ENCODE data around the gene HDAC9.
A peak's percentile ranks its signal among the peaks of the same experiment; 100 is the strongest.

The HDAC9 gene

DNA sequence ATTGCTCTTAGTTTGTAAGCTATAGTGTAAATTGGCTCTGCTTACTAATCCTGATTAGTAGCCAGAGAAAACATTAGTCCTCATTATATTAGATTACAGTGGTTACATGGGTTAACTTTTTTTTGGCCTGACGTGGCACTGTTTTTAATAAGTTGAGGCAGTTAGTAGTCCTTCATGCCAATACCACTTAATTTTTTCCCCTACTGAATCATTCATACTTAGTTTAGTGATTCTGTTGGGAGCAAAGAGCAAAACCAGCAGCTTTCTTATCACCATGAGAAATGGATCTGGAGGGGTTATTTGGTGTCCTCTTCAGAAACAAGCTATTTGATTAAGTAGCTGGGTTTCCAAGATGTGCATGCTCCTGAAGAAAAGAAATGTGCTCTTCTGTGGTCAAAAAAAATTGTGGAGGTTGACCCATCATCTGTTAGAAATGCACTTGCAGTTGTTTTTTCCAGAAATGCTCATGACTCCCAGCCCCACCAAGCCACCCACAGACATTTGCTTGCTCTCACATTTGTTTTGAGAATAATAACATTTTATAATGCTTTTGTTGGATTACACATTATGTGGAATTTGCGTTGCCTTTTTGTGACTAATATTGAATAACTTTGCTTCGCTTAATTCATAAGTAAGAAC lies 258.5 kb downstream of the HDAC9 start:
- ATAC-seq: no peak

DNA sequence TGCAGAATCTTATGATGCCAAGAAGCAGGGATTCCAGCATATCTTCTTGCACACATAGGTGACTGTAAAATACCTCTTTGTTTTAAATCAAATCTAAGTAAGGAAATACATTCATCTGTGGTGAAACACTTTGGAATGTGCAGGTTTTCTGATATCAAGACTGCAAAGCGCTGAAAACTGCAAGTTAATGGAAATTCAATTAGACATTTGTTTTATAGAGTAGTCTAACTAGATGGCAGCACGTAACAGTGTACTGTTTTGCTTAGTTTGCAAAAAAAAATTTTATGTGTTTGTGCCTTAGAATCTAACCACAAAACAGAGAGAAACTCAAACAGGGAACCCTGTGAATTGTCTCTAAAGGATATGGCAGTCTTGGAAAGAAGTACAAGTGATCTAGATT lies 259.2 kb downstream of the HDAC9 start:
- no peak for ATAC-seq

- ATAC-seq: no peak
These were observed 260.2 kb downstream of the HDAC9 start for GRCh38 chr7:18755793-18756192.

- no peak for ATAC-seq
These were observed 261.0 kb downstream of the HDAC9 start for GRCh38 chr7:18756378-18757050.

- ATAC-seq: no peak
These were observed 264.5 kb downstream of the HDAC9 start for GRCh38 chr7:18760046-18760445.

DNA sequence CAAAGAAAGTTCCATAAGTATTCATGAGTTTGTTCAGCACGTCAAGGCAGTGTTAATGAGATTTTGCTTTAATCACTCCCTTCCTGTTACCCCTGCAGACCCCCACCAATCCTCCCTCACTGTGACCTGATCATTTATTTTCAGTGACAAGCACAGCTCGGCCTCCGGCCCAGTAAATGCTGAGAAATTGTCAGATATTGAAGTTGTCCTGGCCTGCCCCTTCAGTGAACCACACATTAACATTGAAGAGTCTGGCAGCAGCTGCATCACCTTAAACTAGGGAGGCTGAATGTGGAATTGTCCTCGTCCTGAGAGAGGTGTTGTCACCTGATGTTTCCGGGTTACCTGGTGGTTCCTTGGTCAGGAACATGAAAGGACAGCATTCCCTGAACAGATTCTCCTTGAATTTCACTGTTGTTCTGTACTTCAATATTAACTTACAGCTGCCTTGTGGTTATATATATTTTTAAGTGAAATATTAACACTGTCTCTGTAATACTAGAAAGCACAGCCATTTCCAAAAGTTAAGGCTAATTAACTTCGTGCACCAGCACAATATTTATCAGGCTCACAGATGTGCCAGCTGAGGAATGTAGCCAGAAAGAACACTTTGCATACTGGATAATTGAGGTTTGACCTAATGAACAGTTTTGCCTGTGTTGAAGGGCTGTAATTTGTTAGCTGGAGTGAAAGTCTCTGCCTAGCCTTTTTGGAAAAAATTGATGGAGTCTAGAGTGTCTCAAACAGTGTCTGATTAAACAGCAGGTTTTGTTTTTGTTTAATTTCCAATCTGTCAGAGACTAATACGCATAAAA lies 265.3 kb downstream of the HDAC9 start:
- ATAC-seq: no peak

DNA sequence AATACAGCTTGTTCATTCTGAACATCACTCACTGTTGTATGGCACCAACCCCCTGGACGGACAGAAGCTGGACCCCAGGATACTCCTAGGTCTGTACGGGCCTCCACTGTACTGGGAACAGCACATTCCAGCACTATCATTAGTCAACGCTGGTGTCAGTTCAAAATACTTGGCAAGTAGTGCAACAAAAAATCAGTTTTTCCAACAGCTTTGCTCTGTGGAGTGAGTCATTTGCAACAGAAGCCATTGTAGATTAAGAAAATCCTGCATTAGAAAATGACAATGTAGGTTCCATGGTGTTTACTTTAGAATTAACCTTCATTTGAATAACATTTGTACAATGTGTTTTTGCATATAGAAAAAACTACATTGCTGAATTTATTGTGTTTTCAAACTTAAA lies 266.6 kb downstream of the HDAC9 start:
- no peak for ATAC-seq

- ATAC-seq: no peak
These were observed 272.7 kb downstream of the HDAC9 start for GRCh38 chr7:18768256-18768655.

- ATAC-seq: no peak
These were observed 274.7 kb downstream of the HDAC9 start for GRCh38 chr7:18770154-18770811.

DNA sequence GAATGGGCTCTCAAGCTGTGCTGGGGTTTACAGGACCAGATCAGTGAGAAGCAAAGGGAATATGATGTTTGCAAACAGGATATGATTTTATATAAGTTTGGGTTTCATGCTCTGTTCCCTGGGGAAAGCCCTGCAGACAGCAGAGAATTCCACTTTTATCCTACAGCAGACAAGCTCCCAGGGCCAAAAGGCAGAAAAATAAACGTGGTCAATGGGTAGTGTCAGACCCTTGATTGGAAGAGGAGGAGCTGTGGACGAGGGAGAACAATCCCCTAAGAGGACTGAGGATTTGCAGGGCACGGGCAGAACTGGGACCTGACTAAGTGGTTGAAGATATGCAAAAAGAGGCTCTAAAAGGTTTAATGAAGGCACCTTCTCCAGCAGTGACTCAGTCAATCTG lies 275.3 kb downstream of the HDAC9 start:
- ATAC-seq: no peak

DNA sequence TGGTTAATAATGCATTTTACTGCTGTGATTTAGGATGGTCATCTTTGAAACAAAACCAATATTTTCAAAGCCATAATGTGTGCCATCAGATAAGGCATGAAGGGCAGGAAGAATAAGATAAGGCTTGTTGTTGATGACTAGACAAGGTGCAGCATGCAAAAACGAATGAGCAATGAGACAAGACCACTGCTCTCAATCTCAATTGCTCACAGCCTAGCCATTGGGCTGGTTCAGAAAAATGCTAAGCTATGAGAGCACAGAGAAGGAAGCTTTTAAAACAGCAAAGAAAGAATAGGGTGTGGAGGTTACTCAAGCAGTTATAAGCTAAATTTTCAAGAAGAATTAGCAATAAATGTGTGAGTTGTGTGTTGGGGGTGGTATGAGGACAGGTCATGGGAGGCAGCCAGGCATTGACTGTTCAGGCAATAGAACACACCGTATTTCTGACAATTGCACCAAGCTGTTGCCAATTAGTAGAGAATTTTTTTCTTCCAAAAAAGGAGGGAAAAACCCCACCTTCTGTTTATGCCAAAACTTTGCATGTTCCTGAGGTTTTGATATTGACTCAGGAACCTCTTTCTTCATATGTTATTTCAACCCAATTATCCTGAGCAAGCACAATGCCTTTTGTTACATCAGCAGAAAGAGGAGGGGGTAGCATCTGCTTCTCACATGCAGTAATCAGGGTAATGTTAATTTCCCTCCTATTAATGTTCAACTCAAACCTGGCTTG lies 276.5 kb downstream of the HDAC9 start:
- no peak for ATAC-seq

GRCh38 chr7:18772567-18772965 lies 277.0 kb downstream of the HDAC9 start:
- ATAC-seq: no peak

- no peak for ATAC-seq
These were observed 281.8 kb downstream of the HDAC9 start for GRCh38 chr7:18777314-18777713.

- no peak for ATAC-seq
These were observed 283.0 kb downstream of the HDAC9 start for GRCh38 chr7:18778594-18778993.

DNA sequence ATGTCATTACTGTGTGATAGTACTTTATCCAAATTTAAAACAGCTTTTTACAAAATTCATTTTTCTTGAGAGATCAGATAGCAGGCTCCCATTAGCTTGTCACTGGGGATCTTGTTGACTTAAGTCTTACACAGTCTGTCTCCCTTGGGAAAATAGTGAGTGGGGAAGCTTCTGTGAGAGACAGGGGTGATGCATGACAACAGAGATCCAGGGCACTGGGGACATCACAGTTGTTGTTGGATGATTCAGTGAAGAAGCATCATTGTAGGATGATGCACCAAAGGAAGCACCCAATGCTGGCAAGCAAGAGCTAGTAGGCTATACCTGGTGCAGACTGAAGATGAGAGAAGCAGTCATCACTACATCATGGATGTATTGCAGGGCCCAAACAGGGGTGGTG lies 284.7 kb downstream of the HDAC9 start:
- peak in 1 of 2 donors; percentile 7 for ATAC-seq

DNA sequence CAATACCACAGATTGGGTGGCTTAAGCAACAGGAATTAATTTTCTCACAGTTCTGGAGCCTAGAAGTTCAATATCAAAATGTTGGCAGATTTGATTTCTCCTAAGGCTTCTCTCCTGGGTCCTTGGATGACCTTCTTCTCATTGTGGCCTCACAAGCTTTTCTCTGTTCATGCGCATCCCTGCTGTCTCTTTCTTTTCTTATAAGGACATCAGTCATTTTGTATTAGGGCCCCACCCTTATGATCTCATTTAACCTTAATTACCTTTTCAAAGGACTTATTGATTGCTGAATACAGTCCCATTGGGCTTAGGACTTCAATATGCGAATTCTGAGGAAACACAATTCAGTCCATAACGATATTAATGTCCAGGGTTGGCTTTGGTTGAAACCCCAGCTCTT lies 285.4 kb downstream of the HDAC9 start:
- no peak for ATAC-seq

GRCh38 chr7:18786196-18786727 lies 290.7 kb downstream of the HDAC9 start:
- ATAC-seq: no peak

- ATAC-seq: no peak
These were observed 291.2 kb downstream of the HDAC9 start for GRCh38 chr7:18786796-18787195.

DNA sequence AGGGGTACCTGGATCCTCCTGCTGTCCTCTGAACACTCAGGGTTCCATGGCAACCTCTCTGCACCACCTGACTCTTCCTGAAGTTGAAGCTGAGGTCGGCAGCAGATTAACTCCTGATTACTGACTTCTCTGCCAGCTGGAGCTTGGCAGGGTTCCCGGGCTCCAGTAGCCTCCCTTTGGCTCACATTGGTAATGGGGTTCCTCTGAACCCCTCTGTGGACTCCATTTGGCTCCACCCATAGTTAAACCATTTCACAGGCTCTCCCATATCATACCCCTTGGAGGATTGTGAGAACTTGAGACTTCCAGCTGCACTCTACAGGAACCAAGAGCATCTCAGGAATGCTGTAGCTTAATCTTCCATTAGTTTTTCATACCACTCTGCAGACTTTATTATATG lies 292.5 kb downstream of the HDAC9 start:
- no peak for ATAC-seq

DNA sequence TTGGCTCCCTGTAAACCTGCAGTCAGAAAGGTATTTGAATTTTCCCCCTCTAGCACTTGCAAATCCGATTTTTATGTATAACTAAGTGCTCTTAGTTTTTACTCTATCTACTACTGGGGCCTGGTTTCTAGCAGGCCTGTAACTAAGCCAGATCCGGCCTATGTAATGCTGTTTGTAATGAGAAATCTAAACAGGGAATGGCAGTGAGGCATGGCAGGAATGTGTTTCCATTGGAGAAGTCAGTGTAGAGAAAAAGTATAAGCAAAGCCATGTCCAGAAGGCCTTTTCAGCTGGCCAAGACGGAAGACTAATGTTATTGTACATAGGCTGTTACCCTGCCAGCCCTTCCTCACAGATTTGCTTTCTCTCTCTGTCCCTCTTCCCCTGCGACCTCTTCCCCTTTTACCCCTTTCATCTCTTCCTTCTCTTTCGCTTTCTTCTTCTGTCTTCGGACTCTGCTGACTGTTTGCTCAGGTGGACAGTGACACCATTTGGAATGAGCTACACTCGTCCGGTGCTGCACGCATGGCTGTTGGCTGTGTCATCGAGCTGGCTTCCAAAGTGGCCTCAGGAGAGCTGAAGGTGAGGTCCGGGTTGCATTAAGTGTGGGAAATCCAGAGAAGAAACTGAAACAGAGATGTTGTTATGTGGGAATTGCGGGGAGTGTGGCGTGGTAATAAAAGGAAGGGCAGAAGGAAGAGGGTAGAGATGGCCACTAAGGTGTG lies 297.5 kb downstream of the HDAC9 start:
- no peak for ATAC-seq

DNA sequence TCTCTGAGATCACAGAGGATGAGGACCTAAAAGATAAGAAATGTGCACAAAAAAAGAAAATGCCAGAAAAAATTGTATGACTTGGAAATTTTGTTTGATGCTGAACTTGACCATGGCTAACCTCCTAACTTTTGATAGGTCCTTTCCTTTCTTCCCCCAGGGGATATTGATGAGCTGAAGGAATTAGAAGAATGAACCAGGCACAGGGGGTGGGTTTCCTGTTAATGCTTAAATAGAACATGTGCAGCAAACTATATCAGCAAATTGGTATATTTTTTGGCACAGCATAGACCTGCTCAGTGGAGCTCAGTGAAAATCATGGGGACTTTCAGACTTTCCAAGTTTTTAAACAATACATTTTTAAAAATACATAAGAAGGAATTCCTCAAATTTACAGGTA lies 300.7 kb downstream of the HDAC9 start:
- ATAC-seq: no peak
